Measurements from ENCODE around the gene TKT.

DNA sequence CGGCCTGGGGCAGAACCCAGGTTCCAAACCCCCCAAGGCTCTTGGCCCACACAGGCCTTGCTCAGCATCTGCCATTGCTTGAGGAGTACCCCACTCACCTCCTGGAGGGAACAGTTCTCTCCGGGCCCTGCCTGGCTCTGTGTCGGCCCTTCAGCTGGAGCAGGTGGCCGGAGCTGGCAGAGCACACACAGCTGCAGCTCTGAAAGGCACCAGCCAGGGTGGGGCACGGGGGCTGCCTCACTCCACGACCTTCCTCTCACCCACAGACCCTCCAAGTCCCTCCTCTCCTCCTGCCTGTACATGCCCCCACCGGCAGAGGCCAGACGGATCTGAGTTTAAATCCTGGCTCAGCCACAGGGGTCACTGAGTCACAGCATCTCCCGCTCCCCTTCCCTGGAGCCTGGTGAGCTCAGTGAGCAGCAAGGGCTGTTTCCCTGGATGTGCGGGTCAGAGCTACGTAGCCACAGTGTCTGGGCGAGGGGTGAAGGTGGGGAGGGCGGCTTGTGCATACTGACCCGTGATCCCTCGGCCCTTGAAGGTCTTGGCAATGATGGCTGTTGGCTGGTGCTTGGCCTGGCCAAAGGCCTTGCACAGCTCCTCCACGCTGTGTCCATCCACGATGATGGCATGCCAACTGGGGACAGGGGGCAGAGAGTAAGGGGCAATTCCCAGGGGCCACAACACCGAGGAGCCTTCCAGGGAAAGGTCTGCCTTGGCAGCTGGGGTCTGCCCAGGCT is 23.0 kb downstream of the TKT start:
- TF ChIP-seq, protein P1, sequence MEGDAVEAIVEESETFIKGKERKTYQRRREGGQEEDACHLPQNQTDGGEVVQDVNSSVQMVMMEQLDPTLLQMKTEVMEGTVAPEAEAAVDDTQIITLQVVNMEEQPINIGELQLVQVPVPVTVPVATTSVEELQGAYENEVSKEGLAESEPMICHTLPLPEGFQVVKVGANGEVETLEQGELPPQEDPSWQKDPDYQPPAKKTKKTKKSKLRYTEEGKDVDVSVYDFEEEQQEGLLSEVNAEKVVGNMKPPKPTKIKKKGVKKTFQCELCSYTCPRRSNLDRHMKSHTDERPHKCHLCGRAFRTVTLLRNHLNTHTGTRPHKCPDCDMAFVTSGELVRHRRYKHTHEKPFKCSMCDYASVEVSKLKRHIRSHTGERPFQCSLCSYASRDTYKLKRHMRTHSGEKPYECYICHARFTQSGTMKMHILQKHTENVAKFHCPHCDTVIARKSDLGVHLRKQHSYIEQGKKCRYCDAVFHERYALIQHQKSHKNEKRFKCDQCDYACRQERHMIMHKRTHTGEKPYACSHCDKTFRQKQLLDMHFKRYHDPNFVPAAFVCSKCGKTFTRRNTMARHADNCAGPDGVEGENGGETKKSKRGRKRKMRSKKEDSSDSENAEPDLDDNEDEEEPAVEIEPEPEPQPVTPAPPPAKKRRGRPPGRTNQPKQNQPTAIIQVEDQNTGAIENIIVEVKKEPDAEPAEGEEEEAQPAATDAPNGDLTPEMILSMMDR (IDR thresholded peaks at IDR 0.05; ENCODE audit: low read depth, low read length), result no peak
- no peak for TF ChIP-seq EZH2phosphoT487 (IDR thresholded peaks at IDR 0.05; ENCODE audit: low read depth)

All from OCI-LY3 (cell line).